ENCODE results near the gene RPP25.
A peak's percentile ranks its signal among the peaks of the same experiment; 100 is the strongest.

Gene RPP25

GRCh38 chr15:74913041-74913440 is 43.5 kb downstream of the RPP25 start:
- DNase-seq = no peak

DNA sequence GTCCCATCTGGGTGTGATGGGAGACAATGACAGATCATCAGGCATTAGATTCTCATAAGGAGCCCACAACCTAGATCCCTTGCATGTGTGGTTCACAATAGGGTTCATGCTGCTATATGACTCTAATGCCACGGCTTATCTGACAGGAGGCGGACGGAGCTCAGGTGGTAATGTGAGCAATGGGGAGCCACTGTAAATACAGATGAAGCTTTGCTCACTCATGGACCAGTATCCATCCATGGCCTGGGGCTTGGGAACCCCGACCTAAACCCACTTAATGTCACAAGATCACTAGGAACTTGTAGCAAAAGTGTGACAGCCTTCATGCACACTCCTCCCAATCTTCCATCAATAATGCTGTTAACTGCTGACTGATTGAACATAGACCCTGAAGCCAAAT is 47.9 kb downstream of the RPP25 start:
- no peak for DNase-seq

GRCh38 chr15:74907163-74907870 is 49.3 kb downstream of the RPP25 start:
- DNase-seq = no peak

DNA sequence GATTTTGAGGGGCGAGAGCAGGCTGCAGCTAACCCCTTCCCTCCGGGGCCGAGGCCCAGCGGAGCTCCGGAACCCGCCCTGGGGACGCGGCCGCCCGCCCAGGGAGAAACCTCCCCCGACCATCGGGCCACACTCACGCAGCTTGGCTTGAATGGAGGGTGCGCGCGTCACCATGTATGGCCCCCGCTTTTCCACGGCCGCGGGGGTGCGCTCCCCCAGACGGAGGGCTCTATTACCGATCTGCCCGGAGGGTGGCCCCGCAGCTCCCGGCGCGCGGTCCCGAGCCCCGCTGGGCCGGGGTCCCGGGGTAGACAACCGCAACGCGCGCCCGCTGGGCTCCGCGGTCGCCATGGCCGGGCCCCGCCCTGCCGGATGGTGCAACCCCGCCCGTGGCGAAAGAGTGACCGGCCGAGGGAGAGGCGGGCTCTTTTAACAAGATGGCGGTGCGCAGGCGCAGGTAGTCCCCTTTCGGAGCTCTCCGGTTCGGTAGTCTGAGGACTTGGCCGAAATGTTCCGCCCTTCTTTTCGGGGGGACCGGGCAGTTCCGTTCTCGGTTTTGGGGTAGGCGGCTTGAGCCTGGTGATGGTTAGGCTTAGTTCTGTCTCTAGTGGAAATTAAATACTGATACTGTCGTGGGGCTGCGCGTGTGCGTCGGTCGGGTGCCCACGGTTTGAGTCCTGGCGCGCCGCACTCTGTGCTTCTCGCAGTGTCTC is 50.0 kb downstream of the RPP25 start, which contains the start of gene FAM219B:
FAM219B (minus strand) TSS at position 402 of the 713 bp plus-strand sequence; CDS start at position 351, 51 bp downstream.
- DNase-seq = peak; percentile 52 to 68

GRCh38 chr15:74906067-74906449 is 50.5 kb downstream of the RPP25 start:
- no peak for DNase-seq
